Activated CD4-positive, alpha-beta T cell treated with anti-CD3 and anti-CD28 coated beads, Interleukin-2, amount 50 U/mL, for 4 hours (primary cell): ENCODE measurements around the gene CFD.
"Not testable (repeated sequence)": the region's sequence is repeated elsewhere in the genome, so short reads cannot be mapped to it uniquely, and the experiment has no call there.

ENCODE experiments used
- DNase-seq, 2 experiments: peaks; one replicate each; pipeline ENCODE4 v3.0.0-alpha.2; 2020

The CFD gene

DNA sequence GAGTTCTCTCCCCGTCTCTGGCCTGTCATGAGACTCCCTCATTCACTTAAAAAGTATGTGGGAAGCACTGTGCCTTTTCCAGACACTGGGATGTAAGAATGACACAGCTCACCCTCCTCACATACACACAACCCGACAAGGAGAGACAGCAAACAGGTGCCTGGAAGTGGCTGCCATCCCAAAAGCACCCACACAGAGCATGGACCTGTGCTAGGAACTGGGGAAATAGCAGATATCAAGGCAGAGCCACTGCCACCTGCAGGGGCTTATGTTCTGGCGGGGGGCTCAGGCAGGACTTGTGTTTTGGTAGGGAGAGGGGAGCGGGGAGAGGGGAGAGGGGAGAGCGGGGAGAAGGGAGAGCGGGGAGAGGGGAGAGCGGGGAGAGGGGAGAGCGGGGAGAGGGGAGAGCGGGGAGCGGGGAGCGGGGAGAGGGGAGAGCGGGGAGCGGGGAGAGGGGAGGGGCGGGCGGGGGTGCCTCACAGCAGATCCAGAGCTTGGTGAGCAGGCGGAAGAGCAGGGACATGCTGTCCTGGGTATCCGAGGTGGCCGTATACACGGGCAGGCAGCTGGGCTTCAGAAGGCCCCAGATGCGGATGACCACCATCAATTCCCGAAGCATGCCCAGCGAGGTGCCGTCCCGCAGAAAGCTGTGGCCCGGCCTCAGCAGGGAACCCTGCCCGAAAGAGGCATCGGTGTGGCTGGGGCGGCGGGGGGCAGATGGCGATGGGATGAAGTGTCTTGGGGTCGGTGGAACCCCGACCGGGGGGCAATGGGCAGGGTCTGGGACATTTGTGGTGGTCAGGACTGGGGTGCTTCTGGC, 12.2 kb downstream of the CFD start:
- DNase-seq = no peak

DNA sequence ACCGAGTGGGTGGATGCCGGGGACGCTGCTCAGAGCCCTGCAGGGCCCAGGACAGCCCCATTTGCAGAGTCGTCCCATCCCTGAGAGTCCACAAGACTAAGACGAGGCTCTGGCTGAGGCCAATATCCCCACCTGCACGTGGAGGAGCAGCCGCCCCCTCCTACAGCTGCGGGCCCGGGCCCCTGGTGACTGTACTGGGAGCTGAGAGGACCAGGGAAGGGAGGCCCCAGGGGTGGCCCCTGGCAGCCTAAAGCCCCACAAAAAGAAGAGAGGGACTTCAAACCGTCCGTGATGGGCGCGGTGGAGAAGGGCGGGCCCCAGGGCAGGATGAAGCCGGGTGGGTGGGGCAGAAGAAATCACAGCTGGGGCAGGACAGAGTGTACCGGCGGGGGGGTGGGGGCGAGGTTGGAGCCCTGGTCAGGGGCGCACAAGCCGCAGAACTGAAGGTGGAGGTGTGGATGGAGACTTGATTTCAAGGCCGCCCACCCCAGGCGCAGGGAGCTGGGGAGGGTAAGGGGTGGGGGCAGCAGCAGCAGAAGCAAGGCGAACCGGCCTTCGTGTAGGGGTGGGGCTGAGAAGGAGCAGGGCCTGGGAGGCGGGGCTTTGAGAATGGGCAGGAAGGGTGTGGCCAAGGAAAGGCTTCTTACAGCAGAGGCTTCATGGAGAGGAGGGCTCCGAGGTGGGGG, 12.9 kb downstream of the CFD start:
- peak; percentile 70 to 72 for DNase-seq

DNA sequence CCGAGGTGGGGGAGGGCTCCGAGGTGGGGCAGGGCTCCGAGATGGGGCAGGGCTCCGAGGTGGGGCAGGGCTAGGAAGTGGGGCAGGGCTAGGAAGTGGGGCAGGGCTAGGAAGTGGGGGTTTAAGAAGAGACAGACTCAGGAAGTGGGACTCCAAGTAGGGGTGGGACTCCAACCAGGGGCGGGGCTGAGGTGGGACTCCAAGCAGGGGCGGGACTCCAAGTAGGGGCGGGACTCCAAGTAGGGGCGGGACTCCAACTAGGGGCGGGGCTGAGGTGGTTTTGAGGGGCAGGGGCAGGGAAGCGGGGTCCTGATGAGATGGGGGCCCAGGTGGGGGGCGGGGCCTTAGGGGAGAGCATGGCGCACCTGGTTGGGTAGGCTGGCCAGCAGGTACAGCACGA, 13.6 kb downstream of the CFD start:
- DNase-seq = peak; percentile 49 to 58

DNA sequence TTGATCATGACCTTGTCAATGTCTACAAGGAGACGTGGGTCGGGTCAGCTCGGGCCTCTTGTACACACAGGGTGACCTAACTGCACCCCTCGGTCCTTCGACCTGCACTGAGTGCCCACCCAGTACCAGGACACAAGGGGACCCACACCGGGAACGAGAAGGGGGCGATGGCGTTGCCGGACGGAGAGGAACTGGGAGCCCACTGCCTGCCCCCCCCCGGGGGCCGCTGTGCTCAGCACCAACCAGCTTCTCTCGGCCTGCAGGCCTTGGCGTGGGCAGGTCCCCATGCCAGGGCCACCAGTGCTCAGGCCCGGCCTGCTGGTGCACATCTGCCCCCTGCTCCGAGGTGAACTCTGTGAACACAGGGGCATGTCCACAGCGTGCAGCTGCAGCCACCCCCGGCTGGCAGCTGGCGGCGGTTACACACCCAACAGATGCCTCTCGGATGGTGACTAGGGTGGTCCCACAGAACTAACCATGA, 14.1 kb downstream of the CFD start:
- DNase-seq = no peak

DNA sequence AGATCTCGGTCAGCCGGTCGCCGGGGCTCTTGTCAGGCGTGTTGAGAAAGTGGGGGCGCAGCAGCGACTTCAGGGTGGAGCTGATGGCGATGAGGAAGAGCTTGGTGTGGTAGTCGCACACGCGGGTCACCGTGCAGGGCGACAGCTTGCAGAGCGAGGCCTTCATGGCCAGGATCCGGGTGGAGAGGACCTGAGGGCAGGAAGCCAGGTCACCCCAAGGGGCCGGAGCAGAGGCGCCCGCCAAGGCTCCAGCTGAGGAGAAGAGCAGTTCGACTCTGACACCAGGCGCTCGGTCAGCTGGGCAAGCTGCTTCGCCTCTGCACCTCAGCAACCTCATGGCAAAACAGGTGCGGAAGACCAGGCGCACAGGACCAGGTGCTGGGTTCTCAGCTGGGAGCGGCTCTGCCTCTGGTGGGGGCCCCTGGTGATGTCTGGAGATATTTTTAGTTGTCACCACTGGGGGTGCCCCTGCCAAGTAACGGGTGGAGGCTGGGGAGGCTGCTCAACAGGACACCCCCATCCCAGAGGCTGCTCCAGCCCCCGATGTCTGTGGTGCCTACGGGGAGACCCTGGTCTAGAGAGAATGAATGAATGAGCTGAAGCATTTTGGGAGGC, 15.9 kb downstream of the CFD start:
- no peak for DNase-seq

DNA sequence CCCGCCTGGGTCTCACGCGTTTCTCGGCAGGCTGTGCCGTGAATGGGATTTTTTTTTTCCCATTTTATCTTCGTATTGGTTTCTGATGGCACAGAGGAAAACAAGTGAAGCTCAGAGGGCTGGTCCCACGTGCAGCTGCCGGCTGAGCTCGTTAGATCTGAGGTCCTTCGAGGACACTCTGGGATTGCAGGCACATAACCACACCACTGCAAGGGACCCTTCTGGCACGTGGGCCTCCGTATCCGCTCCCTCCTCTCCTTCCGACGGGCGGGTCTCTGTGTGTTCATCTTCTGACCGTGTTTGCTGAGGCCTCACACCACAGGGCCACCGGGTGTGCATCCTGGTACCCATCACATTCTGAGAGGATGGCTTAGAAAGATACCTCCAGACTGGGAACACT, 16.6 kb downstream of the CFD start:
- DNase-seq = no peak

DNA sequence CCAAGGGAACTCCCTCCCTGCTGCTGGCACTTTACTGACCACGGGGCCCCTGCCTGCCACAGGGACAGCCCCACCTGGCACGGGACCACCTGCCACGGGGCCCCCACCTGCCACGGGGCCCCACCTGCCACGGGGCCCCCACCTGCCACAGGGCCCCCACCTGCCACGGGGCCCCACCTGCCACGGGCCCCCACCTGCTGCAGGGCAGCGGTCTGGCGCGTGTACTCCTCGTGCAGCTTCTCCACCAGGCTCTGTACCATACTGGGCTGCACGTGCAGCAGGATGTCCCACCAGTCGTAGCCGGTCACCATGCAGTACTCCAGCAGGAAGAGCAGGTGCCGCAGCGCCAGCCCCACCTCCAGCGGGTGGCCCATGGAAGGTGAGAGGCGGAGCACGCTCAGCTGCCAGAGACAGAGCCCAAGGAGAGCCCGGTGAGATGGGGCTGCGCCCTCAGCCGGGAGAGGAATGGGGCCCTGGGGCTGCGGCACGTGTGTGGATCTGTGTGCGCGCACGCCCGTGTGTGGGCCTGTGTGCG, 17.4 kb downstream of the CFD start:
- DNase-seq = no peak

DNA sequence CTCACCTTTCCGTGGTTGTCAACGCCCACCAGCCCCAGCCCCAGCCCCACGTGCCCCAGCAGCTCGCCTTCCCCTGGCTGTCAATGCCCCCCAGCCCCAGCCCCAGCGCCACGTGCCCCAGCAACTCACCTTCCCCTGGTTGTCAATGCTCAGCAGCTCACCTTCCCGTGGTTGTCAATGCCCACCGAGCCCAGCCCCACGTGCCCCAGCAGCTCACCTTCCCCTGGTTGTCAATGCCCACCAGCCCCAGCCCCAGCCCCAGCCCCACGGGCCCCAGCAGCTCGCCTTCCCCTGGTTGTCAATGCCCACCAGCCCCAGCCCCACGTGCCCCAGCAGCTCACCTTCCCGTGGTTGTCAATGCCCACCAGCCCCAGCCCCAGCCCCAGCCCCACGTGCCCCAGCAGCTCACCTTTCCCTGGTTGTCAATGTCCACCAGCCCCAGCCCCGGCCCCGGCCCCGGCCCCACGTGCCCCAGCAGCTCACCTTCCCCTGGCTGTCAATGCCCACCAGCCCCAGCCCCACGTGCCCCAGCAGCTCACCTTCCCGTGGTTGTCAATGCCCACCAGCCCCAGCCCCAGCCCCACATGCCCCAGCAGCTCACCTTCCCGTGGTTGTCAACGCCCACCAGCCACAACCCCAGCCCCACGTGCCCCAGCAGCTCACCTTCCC, 18.7 kb downstream of the CFD start:
- DNase-seq = not testable (repeated sequence)

DNA sequence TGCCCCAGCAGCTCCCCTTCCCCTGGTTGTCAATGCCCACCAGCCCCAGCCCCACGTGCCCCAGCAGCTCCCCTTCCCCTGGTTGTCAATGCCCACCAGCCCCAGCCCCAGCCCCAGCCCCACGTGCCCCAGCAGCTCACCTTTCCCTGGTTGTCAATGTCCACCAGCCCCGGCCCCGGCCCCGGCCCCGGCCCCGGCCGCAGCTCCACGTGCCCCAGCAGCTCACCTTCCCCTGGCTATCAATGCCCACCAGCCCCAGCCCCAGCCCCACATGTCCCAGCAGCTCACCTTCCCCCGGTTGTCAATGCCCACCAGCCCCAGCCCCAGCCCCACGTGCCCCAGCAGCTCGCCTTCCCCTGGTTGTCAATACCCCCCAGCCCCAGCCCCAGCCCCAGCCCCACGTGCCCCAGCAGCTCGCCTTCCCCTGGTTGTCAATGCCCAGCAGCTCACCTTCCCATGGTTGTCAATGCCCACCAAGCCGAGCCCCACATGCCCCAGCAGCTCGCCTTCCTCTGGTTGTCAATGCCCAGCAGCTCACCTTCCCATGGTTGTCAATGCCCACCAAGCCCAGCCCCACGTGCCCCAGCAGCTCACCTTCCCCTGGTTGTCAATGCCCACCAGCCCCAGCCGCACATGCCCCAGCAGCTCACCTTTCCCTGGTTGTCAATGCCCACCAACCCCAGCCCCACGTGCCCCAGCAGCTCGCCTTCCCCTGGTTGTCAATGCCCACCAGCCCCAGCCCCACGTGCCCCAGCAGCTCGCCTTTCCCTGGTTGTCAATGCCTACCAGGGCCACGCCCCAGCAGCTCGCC, 19.5 kb downstream of the CFD start:
- DNase-seq = not testable (repeated sequence)

DNA sequence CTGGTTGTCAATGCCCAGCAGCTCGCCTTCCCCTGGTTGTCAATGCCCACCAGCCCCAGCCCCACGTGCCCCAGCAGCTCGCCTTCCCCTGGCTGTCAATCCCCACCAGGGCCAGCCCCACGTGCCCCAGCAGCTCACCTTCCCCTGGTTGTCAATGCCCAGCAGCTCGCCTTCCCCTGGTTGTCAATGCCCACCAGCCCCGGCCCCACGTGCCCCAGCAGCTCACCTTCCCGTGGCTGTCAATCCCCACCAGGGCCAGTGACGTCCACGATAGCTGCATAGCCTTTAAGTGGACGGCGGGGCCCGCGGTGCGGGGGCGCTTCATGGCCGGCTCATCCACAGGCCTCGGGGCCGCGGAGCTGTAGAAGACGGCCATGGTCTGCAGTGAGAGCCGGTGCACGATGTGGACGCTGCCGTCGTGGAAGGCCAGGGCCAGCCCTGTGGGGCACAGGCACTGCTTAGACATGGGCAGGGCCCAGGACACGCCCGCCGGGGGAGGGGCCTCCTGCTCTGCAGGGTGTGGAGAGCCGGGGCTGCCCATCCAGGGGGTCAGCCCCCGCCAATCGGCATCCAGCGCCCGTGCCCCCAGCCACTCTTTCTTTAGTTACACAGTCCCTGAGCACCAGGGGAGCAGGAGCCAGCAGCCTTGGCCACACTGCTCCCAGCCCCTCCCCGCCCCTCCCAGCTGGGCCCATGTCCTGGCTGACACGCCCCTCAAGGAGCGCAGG, 20.4 kb downstream of the CFD start:
- DNase-seq = no peak

DNA sequence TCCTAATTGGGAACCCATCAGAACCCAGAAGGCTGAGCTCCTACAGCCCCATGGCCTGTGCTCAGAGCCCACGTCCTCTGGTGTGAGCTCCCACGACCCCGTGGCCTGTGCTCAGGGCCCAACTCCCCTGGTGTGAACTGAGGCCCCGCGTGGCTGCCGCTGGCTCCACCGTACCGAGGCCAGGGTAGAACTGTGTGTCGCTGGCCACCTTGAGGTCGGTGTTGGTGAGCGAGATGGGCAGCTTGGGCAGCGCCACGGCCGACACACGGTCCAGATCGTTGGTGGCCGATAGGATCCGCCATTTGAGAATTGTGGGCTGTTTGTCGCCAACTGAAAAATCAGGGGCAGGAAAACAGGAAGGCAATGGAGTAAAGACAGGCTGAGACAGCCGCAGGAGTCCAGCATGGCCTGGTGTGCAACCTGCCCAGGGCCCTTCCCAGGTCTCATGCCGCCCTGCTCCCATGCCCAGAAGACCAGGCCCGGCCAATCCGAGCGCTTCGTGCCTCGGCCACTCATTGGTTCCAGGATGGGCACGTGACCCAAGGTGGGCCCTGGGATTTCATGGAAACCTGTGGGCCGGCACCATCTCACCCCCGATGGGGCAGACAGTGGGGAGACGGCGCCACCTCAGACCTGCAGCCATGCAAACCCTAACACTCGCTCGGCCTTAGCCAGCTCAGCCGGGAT, 22.1 kb downstream of the CFD start:
- DNase-seq = no peak

DNA sequence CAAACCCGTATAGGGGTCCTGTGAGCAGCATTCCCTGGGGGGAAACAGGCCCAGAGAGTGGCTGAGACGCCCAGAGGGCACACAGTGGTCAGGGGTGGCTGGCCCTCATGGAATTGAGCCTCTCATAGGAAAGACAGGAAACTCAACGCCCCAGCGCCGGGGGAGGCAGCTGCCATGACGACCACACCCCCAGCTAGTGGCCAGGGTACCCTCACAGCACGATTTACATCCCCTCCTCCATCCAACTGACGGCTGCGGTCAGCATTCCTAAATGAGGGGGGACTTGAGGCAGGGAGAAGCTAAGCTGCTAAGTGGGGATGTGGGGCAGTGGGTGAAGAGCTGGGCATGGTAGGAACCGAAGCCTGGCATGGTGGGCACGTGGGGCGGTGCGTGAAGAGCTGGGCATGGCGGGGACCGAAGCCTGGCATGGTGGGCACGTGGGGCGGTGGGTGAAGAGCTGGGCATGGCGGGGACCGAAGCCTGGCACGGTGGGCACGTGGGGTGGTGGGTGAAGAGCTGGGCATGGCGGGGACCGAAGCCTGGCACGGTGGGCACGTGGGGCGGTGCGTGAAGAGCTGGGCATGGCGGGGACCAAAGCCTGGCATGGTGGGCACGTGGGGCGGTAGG, 23.5 kb downstream of the CFD start:
- DNase-seq = no peak

DNA sequence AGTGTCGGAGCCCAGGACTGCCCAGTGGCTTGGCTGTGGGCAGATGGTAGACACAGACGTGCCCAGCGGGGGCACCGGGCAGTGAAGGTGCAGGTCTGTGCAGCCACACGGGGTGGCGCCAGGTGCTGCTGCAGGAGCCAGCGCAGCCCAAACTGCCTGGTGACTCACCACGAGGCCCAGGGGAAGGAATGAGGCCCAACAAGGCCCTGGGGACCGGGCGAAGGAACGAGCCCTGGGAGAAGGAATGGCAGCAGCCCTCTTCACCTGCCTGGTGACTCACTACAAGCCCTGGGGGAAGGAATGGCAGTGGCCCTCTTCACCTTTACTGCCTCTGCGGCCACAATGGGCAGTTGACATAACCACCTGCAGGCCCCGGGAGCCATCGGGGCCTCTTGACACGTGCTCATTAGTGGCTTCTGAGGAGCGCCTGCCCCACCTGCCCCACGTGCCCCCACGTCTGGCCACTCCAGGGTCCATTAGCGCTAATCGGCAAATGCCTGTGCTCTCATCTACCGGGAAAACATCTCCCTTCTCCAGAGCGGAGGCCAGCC, 24.3 kb downstream of the CFD start:
- DNase-seq = no peak

DNA sequence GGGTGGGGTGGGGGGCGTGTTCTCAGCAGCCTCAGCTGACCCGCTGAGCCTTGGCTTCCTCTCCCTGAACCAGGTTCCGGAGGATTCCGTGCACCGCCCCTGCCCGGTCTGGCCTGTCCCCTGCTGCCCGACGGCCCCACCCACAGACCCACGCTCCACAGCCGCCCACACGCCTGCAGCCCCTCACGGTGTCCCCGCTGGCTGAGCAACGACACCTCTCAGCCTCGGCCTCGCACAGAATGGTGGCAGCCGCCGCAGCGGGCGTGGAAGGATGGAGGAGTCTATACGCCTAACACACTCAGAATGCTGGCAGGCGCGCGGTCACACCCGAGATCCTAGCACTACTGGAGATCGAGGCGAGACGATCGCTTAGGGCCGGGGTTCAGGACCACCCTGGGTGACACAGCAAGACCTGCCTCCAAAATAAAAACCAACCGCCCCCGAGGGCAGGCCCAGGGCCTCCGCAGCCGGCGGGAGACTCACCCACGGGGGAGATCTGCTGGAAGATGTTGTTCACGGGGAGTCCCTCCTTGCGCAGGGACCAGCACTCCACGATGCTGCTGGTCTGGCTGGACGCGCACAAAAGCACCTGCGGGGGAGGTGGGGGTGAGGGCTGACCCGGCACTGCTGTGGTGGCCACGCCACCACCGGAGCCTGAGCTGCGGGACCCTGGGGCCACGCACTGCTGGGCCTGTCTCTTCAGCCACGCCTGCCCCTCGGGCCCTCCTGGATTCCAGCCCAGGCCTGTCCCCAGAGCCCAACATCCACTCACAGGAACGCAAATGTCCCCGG, 25.2 kb downstream of the CFD start:
- no peak for DNase-seq

DNA sequence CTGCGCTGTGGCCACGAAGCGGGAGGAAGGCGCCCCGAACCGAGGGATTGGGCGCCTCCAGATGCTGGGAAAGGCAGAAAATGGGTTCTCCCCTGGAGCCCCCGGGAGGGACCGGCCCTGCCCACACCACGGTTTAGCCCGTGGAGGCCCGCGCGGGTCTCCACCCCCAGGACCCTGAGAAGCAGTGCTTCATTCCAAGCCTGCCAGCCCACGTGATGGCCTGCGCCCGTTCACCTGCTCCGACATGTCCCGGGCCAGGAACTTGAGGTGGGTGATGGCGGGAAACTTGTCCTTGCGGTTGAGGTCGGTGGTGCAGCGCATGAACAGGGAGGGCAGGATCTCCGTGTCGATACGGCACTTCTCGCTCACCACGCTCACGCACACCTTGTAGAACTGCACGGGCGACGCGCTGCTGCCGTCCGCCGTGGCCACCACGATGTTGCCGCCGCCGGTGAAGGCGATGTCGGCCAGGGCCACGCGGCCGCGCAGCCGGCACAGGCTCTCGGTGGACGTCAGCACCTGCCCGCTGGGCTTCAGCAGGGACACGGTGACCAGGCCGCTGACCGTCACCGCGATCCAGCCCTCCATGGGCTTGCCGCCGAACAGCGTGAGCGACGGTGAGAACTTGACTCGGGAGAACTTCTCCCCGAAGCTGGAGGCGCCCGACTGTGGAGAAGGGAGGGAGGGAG, 26.2 kb downstream of the CFD start:
- no peak for DNase-seq

DNA sequence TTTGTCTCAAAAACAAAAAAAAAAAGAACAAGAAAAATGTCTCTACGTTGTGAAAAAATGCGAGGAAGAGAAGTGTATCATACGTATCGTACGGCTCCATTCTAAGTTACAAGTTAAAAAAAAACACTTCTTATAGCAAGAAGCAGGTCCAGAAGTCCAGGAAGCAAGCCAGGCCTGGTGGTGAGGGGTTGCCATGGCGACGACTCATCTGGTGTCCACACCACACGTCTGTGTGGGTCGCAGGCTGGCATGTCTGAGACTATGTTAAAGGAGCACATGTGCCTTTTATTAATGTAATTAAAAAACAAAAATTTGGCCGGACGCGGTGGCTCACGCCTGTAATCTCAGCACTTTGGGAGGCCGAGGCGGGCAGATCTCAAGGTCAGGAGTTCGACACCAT, 27.6 kb downstream of the CFD start:
- no peak for DNase-seq

DNA sequence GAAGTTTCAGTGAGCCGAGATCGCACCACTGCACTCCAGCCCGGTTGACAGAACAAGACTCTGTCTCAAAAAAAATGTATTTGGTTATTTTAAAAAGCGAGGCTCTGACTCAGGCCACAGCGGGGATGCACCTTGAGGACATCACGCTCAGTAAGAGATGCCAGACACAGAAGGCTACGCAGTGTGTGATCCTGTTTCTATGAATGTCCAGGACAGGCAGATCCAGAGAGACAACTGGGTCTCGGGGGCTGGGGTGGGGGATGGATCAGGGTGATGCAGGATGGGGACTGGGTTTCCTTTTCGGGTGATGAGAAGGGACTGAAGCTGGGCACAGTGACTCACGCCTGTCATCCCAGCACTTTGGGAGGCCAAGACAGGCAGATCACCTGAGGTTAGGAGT, 28.1 kb downstream of the CFD start:
- no peak for DNase-seq

DNA sequence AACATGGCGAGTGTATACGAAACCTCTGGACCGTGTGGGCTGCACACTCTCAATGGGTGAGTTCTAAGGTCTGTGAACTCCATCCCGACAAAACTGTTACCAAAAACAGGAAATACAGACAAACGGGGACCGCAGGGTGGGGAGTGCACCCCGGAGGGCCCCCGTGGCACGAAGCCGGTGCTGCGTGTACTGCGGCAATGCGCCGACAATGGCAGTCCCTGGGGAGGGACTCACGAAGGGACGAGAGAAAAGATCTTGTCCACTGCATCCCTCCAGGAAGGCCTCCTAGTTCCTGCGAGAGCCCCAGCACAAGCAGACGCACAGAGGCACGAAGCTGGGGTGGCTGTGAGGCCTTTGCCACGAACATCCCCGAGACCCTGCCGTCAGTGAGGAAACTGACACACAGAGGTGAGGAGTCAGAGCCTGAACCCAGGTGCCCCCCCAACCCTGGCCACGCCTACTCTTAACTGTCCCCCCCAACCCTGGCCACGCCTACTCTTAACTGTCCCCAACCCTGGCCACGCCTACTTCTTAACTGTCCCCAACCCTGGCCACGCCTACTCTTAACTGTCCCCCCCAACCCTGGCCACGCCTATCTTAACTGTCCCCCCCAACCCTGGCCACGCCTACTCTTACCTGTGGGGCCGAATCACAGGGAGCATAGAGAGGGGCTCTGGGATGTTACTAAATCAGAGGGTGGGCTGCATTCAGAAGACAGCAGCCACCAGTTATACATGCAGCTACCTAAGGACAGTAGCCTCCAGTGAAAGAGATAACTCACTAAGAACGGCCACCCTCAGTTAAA, 29.3 kb downstream of the CFD start:
- peak; percentile 30 to 41 for DNase-seq
